Body of pancreas (tissue), 4 donors: ENCODE results near the gene IPO7.

Source experiments
- CTCF ChIP-seq, 7 experiments: fragments of 450-650 bp in 4 of 7; fragments of 200-600 bp in 3 of 7; sonication (generic) in 3 of 7; IDR thresholded peaks; one replicate each; pipeline ENCODE4 v1.5.1; 2016 to 2019; ENCODE audit warnings: antibody characterized with exemption in 7 of 7
- POLR2A ChIP-seq, 3 donors: fragments of 450-650 bp; IDR thresholded peaks; one replicate each; pipeline ENCODE4 v1.6.1; 2016; ENCODE audit warnings: antibody characterized with exemption in 3 of 3, mild to moderate bottlenecking in 2 of 3

- no peak for TF ChIP-seq POLR2A (IDR thresholded peaks at IDR 0.05)
- TF ChIP-seq CTCF (IDR thresholded peaks at IDR 0.05): no peak
Measured at GRCh38 chr11:9494316-9494715, 109.9 kb downstream of the IPO7 start.
